Astrocyte (in vitro differentiated cells and primary cell): Measurements from ENCODE around the gene CRYBG2. TPM values are rescaled to one million over a fixed set of nuclear protein-coding genes. Genes with fewer than 3 reads are reported as not detected.
A peak's percentile ranks its signal among the peaks of the same experiment; 100 is the strongest.

Experiments
- DNase-seq: peaks from one replicate; pipeline ENCODE4 v3.0.0-alpha.2; 2010; ENCODE audit warnings: low read depth
- FAIRE-seq: peaks from 2 replicates; lab custom pipeline; 2011; peaks lifted over from hg19 to GRCh38; lab: Jason Lieb, UNC
- H2AFZ ChIP-seq: 2 replicates; pipeline ENCODE4 v1.6.0; 2012; ENCODE audit warnings: low read depth, low read length, inconsistent platforms
- H3K27ac ChIP-seq: 2 replicates; pipeline ENCODE4 v1.5.1; 2011; ENCODE audit warnings: low read depth, low read length, inconsistent platforms
- H3K27me3 ChIP-seq: 2 replicates; pipeline ENCODE4 v1.6.0; 2011; ENCODE audit warnings: low read length, inconsistent platforms; ENCODE audit not compliant: insufficient read depth
- H3K36me3 ChIP-seq: 2 replicates; pipeline ENCODE4 v1.5.1; 2011; ENCODE audit warnings: low read length, inconsistent platforms; ENCODE audit not compliant: insufficient read depth
- H3K4me1 ChIP-seq: 2 replicates; pipeline ENCODE4 v1.5.1; 2011; ENCODE audit warnings: low read length, inconsistent platforms; ENCODE audit not compliant: insufficient read depth
- H3K4me2 ChIP-seq: 2 replicates; pipeline ENCODE4 v1.6.0; 2012; ENCODE audit warnings: low read length, inconsistent platforms
- H3K4me3 ChIP-seq: 2 replicates; pipeline ENCODE4 v1.5.1; 2011; ENCODE audit warnings: low read depth, mild to moderate bottlenecking, low read length, inconsistent platforms; ENCODE audit not compliant: insufficient read depth
- H3K79me2 ChIP-seq: 2 replicates; pipeline ENCODE4 v1.6.0; 2012; ENCODE audit warnings: mild to moderate bottlenecking, low read length, inconsistent platforms; ENCODE audit not compliant: insufficient read depth
- H3K9ac ChIP-seq: 2 replicates; pipeline ENCODE4 v1.6.0; 2012; ENCODE audit warnings: mild to moderate bottlenecking, low read length, inconsistent platforms
- H3K9me3 ChIP-seq: 2 replicates; pipeline ENCODE4 v1.5.1; 2012; ENCODE audit warnings: low read depth, mild to moderate bottlenecking, low read length, inconsistent platforms; ENCODE audit not compliant: insufficient read depth
- H4K20me1 ChIP-seq: 2 replicates; pipeline ENCODE4 v1.6.0; 2012; ENCODE audit warnings: low read length, inconsistent platforms; ENCODE audit not compliant: insufficient read depth
- H3K27ac Mint-ChIP-seq: one replicate; pipeline ENCODE4 v1.8.0; 2021; ENCODE audit warnings: mild to moderate bottlenecking, mixed read lengths; ENCODE audit not compliant: unreplicated experiment
- H3K27me3 Mint-ChIP-seq: one replicate; pipeline ENCODE4 v1.8.0; 2021; ENCODE audit warnings: low read depth, mixed read lengths; ENCODE audit not compliant: unreplicated experiment
- H3K36me3 Mint-ChIP-seq: one replicate; pipeline ENCODE4 v1.8.0; 2021; ENCODE audit warnings: low read depth, mixed read lengths; ENCODE audit not compliant: unreplicated experiment
- H3K4me1 Mint-ChIP-seq: one replicate; pipeline ENCODE4 v1.8.0; 2021; ENCODE audit warnings: low read depth, mixed read lengths; ENCODE audit not compliant: unreplicated experiment
- H3K4me3 Mint-ChIP-seq: one replicate; pipeline ENCODE4 v1.8.0; 2021; ENCODE audit warnings: mild to moderate bottlenecking, moderate library complexity, mixed read lengths; ENCODE audit not compliant: unreplicated experiment
- H3K9me3 Mint-ChIP-seq: one replicate; pipeline ENCODE4 v1.8.0; 2021; ENCODE audit warnings: mild to moderate bottlenecking, mixed read lengths; ENCODE audit not compliant: unreplicated experiment
- EZH2 ChIP-seq: IDR thresholded peaks from 2 replicates; pipeline ENCODE4 v1.6.1; 2012; ENCODE audit warnings: mild to moderate bottlenecking, low read length, inconsistent platforms; ENCODE audit not compliant: insufficient read depth
- total RNA-seq: library from RNA; stranded (reverse); gene quantifications from 2 replicates; pipeline ENCODE4 v1.2.1, GENCODE V29; 2021
- TF ChIP-seq, protein P1 (sequence below): IDR thresholded peaks from 2 replicates; pipeline ENCODE4 v1.5.1; 2011; ENCODE audit warnings: low read depth, mild to moderate bottlenecking, inconsistent platforms, low read length, moderate library complexity; ENCODE audit not compliant: insufficient read depth

The CRYBG2 gene
- total RNA-seq, 1 donor from 2014 or later: 5.3 TPM

DNA sequence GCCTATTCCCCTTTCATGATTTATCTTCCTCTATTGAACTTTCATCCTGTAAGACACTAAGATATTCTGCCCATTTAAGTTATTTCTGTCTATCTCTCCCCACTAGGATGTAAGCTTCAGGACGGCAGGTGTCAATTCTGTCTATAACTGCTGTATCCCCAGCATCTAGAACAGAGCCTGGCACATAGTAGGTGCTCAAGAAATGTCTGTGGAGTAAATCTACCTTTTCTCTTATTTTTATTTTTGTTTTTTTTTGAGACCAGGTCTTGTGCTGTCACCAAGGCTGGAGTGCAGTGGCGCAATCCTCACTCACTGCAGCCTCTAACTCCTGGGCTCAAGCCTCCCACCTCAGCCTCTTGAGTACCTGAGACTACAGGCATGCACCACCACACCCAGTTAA is 30.5 kb downstream of the CRYBG2 start:
- Histone ChIP-seq H3K27ac (no peak overlapping the region), H3K4me3 (no peak overlapping the region), H3K79me2 (no peaks in the 10 kb centered on the region), H3K36me3 (no peaks in the 10 kb centered on the region), H3K9me3 (no peaks in the 10 kb centered on the region), H2AFZ (no peak overlapping the region), H3K4me2 (no peak overlapping the region), H3K9ac (no peak overlapping the region), H4K20me1 (no peaks in the 10 kb centered on the region), H3K4me1 (peaks cover 5% of the 10 kb centered on the region), H3K27me3 (no peaks in the 10 kb centered on the region)
- no peaks in the 10 kb centered on the region for H3K9me3 Mint-ChIP-seq
- DNase-seq (no peak), FAIRE-seq (no peak)
- H3K27ac Mint-ChIP-seq: no peak overlapping the region
- peaks cover 3% of the 10 kb centered on the region for H3K36me3 Mint-ChIP-seq
- H3K4me3 Mint-ChIP-seq: no peak overlapping the region
- peaks cover 5% of the 10 kb centered on the region for H3K4me1 Mint-ChIP-seq
- TF ChIP-seq, protein P1, sequence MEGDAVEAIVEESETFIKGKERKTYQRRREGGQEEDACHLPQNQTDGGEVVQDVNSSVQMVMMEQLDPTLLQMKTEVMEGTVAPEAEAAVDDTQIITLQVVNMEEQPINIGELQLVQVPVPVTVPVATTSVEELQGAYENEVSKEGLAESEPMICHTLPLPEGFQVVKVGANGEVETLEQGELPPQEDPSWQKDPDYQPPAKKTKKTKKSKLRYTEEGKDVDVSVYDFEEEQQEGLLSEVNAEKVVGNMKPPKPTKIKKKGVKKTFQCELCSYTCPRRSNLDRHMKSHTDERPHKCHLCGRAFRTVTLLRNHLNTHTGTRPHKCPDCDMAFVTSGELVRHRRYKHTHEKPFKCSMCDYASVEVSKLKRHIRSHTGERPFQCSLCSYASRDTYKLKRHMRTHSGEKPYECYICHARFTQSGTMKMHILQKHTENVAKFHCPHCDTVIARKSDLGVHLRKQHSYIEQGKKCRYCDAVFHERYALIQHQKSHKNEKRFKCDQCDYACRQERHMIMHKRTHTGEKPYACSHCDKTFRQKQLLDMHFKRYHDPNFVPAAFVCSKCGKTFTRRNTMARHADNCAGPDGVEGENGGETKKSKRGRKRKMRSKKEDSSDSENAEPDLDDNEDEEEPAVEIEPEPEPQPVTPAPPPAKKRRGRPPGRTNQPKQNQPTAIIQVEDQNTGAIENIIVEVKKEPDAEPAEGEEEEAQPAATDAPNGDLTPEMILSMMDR: no peak
- H3K27me3 Mint-ChIP-seq: peaks cover 3% of the 10 kb centered on the region

DNA sequence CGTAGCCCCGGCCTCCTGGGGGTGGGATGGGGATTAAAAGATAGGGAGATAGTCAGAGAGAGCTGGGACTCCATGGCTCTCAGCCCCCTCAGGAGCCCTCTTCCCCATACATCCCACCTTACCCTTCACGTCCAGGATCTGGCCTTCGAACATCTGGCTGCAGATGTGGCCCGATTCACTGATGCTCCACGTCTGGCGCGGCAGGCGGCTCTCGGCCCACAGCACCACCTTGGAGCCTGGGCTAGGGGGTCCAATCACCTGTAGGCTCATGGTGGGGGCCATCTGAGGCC is 31.9 kb downstream of the CRYBG2 start:
- DNase-seq: no peak
- Mint-ChIP-seq H3K36me3 (peaks cover 3% of the 10 kb centered on the region), H3K4me1 (peaks cover 7% of the 10 kb centered on the region), H3K27ac (no peak overlapping the region), H3K27me3 (peaks cover 3% of the 10 kb centered on the region), H3K4me3 (no peak overlapping the region), H3K9me3 (no peaks in the 10 kb centered on the region)
- no peaks in the 10 kb centered on the region for H3K79me2 ChIP-seq
- TF ChIP-seq EZH2: no peak
- TF ChIP-seq, protein P1: no peak
- FAIRE-seq: no peak
- no peaks in the 10 kb centered on the region for H3K36me3 ChIP-seq
- no peaks in the 10 kb centered on the region for H3K27me3 ChIP-seq
- H3K27ac ChIP-seq: no peak overlapping the region
- no peak overlapping the region for H2AFZ ChIP-seq
- H3K9me3 ChIP-seq: no peaks in the 10 kb centered on the region
- H4K20me1 ChIP-seq: no peaks in the 10 kb centered on the region
- peak overlapping the region; percentile 63 for H3K9ac ChIP-seq
- H3K4me3 ChIP-seq: no peak overlapping the region
- H3K4me1 ChIP-seq: peaks cover 5% of the 10 kb centered on the region
- no peak overlapping the region for H3K4me2 ChIP-seq

DNA sequence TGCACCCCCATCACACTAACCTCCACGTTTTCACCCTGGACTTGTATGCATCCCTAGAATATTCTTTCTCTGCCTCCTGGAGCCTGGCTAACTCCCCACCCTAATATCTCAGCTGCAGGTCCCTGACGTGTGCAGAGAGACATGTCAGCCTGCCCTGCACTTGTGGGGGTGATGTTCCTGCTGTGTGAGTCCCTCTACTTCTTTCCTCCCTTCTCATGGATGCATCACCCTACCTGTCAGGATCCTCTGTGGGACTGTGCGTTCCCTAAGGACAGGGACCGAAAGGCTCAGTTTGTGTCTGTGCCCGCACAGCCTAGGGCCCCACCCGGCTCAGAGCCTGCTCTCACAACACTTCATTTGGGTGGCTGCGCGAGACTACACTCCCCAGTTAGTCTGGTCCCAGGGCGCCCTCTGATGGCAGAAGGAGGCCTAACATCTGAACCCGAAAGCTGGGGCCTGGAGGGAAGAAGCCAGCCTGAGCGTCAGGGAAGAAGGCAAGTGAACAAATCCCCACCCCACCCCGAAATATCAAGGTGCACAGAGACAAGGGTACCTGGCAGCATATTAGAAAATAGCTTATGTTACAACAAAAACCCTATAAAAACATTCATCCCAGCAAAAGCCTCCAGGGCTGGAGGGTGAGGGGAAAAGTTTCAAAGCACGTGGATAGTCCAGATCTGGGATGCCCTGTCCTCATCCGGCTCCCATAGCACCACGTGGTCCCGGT is 32.5 kb downstream of the CRYBG2 start:
- Histone ChIP-seq H3K9me3 (no peaks in the 10 kb centered on the region), H2AFZ (peak overlapping the region; percentile 87), H3K27me3 (no peaks in the 10 kb centered on the region), H4K20me1 (no peaks in the 10 kb centered on the region), H3K79me2 (no peaks in the 10 kb centered on the region), H3K36me3 (no peaks in the 10 kb centered on the region), H3K4me3 (no peak overlapping the region), H3K4me1 (peaks cover 5% of the 10 kb centered on the region), H3K9ac (peak overlapping the region; percentile 63), H3K4me2 (peak overlapping the region; percentile 47), H3K27ac (no peak overlapping the region)
- no peak overlapping the region for H3K4me3 Mint-ChIP-seq
- FAIRE-seq (no peak), DNase-seq (peak; percentile 52)
- peaks cover 7% of the 10 kb centered on the region for H3K4me1 Mint-ChIP-seq
- no peaks in the 10 kb centered on the region for H3K9me3 Mint-ChIP-seq
- peak overlapping the region; percentile 68 for H3K27ac Mint-ChIP-seq
- peaks cover 3% of the 10 kb centered on the region for H3K36me3 Mint-ChIP-seq
- TF ChIP-seq, protein P1: peak; percentile 81
- no peak for TF ChIP-seq EZH2
- peaks cover 3% of the 10 kb centered on the region for H3K27me3 Mint-ChIP-seq
